GM18526 (cell line): Measurements from ENCODE around the gene WDR54.

Experiments
- POLR2A ChIP-seq: IDR thresholded peaks from 3 replicates; pipeline ENCODE4 v1.6.1; 2011; ENCODE audit not compliant: insufficient read length; ENCODE audit errors: extremely low read depth

WDR54 gene

DNA sequence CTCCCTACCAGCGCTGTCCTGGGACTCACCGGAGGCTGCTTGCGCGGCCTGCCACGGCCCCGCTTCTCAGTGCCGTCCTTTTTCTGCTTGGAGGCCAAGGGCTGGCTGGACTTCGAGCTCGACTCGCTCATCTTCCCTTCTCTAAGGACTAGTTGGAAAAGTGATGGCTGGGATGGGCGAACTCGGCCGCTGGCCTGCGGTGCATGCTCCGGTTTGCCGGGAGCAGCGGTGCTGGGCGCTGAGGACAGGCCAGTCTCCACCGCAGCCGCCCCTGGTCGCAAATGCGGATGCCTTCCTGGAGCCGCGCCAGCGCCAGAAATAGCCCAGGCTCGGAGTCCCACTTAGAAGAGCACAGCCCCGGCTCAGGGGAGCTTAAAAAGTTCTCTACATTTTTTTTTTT lies 3.2 kb upstream of the WDR54 start:
- no peak for TF ChIP-seq POLR2A

DNA sequence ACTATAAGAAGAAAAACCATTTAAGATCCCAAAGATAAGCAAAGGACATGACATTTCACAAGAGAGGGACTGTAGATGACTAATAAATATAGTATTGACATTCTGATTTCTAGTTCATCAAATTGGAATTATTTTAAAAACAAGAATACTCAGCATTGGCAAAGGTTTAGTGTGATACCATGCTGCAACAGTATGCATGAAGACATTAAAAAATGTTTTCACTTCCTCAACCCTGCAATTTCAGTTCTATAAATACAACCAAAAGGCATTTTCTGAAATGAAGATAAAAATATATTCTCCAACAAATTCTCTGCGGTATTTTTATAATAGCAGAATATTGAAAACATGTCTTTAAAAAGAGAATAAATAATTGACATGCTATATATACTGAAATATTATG lies 2.2 kb upstream of the WDR54 start:
- TF ChIP-seq POLR2A, result no peak

- no peak for TF ChIP-seq POLR2A
Measured at GRCh38 chr2:74420006-74420405, 1.5 kb upstream of the WDR54 start.

DNA sequence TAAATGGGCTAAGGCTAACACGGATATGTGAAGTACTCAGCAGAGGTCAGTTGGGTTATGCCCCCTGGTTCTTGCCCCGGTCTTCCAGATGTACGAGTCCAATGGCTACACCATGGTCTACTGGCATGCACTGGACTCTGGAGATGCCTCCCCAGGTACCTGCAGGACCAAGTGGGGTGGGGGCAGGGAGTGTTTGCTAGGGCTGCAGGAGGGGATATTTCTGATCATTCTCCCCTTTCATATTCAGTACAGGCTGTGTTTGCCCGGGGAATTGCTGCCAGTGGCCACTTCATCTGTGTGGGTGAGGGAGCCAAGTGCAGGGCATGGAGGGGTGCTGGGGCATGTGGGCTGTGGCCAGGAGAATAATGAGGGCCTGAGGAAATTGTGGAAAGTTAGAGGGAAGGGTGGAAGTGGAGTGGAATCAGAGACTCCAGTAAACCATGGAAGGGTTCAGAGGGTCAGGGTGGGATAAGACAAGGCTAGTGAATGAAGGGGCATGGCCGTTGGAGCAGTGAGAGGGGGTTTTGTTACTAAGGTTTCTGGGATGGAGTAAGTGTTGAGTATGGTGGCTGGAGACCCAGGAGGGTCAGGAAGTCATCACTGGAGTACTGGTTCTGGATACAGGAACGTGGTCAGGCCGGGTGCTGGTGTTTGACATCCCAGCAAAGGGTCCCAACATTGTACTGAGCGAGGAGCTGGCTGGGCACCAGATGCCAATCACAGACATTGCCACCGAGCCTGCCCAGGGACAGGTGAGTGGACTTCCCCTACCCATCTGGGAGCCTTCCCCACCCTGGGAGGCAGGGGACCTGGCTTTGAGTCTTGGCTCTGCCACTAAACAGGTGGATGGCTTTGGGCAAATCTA lies 1.9 kb downstream of the WDR54 start:
- no peak for TF ChIP-seq POLR2A

GRCh38 chr2:74424139-74424992 lies 2.8 kb downstream of the WDR54 start:
- TF ChIP-seq POLR2A, result no peak

DNA sequence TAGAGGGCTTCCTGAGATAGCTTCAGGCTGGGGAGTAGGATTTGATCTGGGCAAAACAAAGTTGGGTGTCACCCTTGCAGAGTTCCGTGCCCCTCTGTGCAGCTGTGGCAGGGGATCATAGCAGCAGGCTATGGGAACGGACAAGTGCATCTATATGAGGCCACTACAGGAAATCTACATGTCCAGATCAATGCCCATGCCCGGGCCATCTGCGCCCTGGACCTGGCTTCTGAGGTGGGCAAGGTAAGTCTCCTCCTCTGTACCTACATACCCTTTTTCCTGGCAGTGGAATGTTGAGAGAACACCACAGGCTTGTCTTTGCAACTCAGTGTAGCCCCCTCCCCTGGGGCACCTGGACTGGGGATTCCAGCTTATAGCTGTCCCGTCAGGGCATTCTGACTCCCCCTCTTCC lies 3.5 kb downstream of the WDR54 start:
- TF ChIP-seq POLR2A, result no peak

DNA sequence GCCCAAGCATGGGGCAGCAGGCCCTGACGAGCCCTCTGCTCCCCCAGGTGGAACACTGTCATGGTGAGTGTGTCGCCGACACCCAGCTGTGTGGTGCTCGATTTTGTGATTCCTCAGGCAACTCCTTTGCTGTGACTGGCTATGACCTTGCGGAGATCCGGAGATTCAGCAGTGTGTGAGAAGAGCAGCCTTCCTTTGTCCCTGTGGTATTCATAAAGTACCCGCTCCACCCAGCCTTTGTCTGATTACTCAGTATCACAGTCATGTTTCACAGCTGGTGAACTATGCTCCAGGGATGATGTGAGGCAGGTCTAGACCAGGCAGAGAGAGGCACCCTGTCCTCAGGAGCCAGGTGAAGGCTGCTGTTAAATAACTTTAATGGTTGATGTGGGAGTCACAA lies 4.0 kb downstream of the WDR54 start:
- no peak for TF ChIP-seq POLR2A

- TF ChIP-seq POLR2A, result no peak
Measured at GRCh38 chr2:74426181-74426758, 4.7 kb downstream of the WDR54 start.

DNA sequence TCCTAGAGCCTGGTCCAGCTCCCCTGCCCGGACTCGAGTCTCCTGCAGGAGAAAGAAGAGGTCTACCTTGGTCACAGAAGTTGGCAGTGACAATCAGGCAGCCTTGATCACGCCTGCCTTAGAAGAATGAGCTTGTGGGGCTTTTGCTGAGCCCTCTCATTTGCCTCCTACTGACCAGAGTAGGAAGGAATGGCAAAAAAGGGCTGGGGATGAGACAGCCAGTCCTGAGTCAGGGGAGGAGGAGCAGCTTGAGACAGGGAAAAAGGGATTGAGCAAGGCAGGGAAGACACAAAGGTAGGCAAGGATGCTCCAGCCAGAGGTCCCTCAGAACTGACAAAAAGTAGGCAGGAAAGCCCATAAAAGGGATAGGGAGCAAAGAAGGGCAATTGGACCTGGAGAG lies 6.0 kb downstream of the WDR54 start:
- TF ChIP-seq POLR2A, result no peak

- no peak for TF ChIP-seq POLR2A
Measured at GRCh38 chr2:74428675-74429074, 7.1 kb downstream of the WDR54 start.

DNA sequence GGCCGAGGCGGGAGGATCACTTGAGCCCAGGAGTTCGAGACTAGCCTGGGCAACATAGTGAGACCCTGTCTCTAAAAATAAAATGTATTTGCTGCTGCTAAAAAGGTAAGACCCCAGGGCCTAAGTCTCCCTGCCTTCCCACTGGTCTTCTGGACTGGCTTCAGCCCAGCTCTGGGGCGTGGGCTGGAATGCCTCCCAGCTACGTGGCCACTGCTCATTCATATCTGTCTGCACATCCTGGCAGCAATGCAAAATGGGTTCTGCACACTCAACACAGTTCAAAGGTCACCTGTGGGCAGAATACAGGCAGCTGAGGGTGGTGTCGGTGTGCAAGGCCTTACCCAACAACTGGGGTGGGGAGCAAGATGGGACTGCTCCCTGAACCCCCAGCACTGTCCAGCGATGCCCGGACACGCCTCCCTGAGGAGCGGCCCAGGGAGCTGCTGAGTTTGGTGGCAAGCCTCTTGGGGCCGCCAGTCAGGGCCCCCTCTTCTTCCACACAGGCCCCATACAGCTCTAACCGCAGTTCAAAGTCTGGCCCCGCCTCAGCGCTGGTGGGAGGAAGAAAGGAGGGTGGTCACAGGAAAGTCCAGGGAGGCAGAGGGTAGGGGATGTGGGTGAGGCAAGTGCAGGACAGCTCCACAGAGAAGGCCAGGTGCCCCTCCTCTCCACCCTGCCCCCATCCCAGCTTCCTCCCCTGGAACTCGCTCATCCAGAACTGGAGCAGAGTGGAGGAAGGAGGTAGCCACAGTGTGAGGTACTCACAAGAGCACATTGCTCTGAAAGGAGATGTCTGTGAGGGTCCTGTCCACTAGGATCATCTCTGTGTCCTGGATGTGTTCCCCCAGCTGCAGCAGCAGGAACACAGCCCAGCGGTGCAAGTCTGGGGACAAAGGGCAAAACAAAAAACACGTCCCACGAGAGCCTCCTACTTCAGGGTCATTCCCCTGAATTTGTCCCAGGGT lies 8.2 kb downstream of the WDR54 start:
- TF ChIP-seq POLR2A, result no peak

- TF ChIP-seq POLR2A, result no peak
Measured at GRCh38 chr2:74430502-74430901, 9.0 kb downstream of the WDR54 start.

DNA sequence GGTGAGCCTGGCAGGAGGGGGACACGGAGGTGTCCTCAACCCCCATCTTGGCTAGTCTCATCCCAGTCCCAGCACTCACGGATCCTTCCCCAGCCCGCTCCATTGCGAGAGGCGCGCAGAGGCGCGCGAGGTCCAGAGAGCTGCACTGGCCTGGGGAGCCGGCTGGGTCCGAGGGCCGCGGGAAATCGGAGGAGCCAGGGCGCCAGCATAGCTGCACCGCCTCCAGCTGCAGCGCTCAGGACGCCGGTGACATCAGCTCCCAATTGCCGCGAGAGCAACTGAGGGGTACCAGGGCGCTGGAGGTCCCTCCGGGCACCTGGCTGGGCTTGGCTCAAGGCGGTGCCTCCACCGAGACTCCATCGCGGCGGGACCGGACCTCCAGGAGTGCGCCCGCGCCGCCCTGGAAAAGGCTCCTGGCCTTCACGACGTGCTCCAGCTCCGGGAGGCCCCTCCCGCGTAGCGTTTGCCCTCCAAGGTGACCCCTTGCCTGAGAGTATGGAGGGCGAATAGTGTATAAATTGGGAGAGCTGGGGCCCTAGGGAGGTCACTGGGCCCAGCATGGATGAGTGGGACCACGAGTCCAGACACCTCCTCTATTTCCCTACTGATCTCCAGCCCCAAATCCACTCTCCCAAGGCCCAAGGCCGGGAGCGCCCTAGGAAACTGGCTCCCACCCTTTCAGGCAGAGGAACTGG lies 14.7 kb downstream of the WDR54 start:
- TF ChIP-seq POLR2A, result no peak
